Mononuclear cell (primary cell): Measurements from ENCODE around the gene EMILIN3. TPM values are rescaled to one million over a fixed set of nuclear protein-coding genes. Genes with fewer than 3 reads are reported as not detected.

Experiments used
- H3K27me3 ChIP-seq: 2 replicates; pipeline ENCODE4 v1.6.0; 2011; ENCODE audit warnings: low read length, control low read depth; ENCODE audit not compliant: insufficient read depth
- H3K4me1 ChIP-seq: 2 replicates; pipeline ENCODE4 v1.5.1; 2011; ENCODE audit warnings: mild to moderate bottlenecking, low read length, control low read depth; ENCODE audit not compliant: insufficient read depth
- H3K4me3 ChIP-seq: 2 replicates; pipeline ENCODE4 v1.5.1; 2011; ENCODE audit warnings: mild to moderate bottlenecking, low read length, moderate library complexity
- H3K9me3 ChIP-seq: 2 replicates; pipeline ENCODE4 v1.5.1; 2011; ENCODE audit warnings: low read depth, mild to moderate bottlenecking, control low read depth, low read length
- total RNA-seq: library from RNA; depleted of rRNA; stranded (reverse); fragments of >200 nt; gene quantifications from one replicate; pipeline ENCODE4 v1.2.3, GENCODE V29; 2012

The EMILIN3 gene, protein sequence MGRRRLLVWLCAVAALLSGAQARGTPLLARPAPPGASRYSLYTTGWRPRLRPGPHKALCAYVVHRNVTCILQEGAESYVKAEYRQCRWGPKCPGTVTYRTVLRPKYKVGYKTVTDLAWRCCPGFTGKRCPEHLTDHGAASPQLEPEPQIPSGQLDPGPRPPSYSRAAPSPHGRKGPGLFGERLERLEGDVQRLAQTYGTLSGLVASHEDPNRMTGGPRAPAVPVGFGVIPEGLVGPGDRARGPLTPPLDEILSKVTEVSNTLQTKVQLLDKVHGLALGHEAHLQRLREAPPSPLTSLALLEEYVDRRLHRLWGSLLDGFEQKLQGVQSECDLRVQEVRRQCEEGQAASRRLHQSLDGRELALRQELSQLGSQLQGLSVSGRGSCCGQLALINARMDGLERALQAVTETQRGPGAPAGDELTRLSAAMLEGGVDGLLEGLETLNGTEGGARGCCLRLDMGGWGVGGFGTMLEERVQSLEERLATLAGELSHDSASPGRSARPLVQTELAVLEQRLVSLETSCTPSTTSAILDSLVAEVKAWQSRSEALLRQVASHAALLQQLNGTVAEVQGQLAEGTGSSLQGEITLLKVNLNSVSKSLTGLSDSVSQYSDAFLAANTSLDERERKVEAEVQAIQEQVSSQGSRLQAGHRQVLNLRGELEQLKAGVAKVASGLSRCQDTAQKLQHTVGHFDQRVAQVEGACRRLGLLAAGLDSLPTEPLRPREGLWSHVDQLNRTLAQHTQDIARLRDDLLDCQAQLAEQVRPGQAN
- total RNA-seq: under 0.01 TPM

DNA sequence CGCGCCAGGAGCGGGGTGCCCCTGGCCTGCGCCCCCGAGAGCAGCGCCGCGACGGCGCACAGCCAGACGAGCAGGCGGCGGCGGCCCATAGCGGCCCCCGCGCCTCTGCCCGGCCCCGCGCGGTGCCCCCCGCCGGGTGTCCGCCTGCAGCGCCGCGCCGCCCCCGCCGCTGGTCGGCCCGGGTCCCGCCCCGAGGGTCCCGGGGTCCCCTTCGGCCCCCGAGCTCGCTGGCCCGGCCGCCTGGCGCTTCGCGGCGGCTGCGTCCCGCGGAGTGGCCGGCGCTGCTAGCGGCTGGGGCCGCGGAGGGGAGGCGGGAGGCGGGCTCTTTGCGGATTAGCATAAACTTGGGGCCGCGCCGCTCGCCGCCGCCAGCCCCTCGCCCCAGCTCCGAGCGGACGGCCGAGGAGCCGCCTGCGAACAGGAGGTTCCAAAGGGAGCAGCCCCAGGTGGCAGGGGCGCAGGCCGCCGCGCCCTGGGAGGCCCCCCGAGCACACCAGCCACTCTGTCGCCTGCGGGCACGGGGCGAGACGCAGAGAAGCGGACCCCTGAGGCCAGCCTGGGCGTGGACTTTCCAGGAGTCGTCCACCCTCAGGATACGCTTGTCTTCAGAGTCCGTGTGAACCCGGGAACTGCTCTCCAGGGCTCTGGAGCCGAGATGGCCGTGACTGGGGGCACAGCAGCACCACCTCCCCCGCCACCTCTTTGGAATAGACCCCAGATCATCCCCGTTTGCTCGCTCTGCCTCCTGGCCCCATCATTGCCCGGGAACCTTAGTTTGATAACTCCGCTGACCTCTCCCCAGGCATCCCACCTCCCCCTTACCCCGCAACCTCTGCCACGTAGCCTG, at the start of gene EMILIN3:
Gene EMILIN3, minus strand, starts transcription at position 273 of the 847 bp plus-strand sequence. Its CDS starts 184 bp downstream, at position 89.
- Histone ChIP-seq H3K27me3 (peaks cover 18% of the 10 kb centered on the region), H3K9me3 (no peaks in the 10 kb centered on the region), H3K4me1 (no peaks in the 10 kb centered on the region), H3K4me3 (no peak within 1 kb of the TSS)

DNA sequence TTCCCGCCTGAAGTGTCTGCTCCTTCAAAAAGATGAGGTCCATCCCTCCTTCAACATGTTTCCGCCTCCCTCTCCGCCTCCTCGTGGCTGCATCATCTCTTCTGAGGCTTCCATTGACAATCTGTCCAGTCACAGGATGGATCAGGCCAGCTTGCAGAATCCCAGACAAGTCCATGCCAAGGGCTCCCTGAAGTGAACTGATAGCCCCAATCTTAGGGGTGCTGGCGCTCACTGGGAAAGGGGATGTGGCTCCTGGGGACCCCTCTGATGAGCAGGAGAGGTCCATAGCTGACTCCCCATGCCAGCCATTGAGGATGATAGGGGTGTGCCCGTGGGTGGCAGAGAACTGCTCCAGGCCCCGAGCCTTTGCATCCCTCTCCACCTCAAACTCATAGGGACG, 48.6 kb upstream of the EMILIN3 start:
- no peaks in the 10 kb centered on the region for H3K4me1 ChIP-seq
- no peak overlapping the region for H3K4me3 ChIP-seq
- H3K27me3 ChIP-seq: no peaks in the 10 kb centered on the region
- no peaks in the 10 kb centered on the region for H3K9me3 ChIP-seq

DNA sequence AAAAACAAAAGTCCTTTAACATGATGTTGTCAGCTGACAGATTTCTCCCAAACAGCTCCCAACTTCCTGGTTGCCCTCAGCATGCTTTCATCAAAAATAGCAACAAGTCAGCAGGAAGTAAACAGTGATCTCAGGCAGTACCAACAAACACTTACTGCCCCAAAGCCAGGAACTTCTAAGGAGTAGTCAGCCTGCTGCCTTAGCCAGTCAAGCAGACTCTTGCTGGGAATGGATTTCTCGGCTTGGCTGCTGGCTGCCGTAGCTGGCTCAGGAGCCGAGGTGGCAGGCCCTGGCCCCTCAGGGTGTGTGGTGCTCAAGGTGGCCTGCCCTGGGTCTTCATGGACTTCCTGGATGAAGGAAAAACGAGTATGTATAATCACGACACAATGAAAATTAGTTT, 46.6 kb upstream of the EMILIN3 start:
- Histone ChIP-seq H3K4me1 (peaks cover 12% of the 10 kb centered on the region), H3K9me3 (no peaks in the 10 kb centered on the region), H3K27me3 (no peaks in the 10 kb centered on the region), H3K4me3 (no peak overlapping the region)

DNA sequence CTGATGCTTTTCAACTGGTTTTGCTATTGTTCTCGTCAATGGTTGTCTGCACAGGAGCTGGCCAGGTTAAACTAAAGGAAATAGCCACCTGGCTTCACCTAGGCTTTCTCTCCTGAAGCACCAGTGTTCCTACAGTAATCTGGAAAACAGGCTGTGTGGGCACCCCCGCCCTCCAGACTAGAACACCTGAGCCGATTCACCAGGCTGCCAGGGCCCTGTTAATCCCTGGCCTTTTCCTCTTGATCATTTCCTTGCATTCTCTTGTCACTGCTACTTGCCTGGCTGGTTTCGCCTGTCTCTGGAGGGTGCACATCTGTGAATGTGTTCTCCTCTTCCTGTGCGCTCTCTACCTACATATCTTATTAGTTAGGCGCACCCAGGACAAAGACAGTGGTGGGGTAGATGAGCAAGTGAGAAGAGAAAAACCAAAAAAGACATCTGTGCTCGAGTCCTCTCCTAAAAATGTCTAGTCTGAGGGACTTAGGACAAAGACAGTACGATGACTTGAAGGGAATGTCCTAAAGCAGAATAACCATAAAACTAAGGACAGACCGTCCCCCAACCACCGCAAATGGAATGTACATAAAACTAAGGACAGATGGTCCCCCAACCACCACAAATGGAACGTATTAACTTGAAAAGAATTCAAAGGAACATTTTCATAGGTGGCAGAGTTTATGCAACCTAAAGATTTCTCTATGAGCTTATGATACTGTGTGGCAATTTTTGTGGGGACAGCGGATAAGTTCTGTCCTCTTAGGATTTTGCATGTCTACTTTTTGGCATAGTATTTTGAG, 45.9 kb upstream of the EMILIN3 start:
- H3K27me3 ChIP-seq: no peaks in the 10 kb centered on the region

DNA sequence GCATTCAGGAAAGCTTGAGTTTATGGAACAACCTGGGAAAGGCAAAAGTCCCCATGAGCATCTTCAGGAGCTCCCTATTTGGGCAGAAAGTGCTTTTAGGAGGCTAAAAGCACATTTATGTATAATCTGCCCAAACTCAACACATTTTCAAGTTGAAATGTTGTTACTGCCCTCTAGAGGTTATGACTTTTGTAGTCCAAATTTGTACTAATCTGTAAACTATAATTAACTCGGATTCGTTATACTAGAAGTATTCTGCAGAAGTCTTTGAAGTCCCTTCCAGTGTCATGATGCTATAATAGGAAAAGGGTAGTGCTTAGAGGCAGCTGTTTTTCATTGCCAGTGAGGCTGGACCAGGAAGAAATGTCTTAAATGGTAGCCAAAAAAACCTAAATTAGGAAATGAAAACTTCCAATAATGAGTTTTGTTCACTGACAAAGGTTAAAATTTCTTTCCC, 44.8 kb upstream of the EMILIN3 start:
- no peaks in the 10 kb centered on the region for H3K9me3 ChIP-seq

More for the DNA sequence above, 45.9 kb upstream of the EMILIN3 start:
- H3K9me3 ChIP-seq: no peaks in the 10 kb centered on the region
- peaks cover 17% of the 10 kb centered on the region for H3K4me1 ChIP-seq
- H3K4me3 ChIP-seq: no peak overlapping the region

DNA sequence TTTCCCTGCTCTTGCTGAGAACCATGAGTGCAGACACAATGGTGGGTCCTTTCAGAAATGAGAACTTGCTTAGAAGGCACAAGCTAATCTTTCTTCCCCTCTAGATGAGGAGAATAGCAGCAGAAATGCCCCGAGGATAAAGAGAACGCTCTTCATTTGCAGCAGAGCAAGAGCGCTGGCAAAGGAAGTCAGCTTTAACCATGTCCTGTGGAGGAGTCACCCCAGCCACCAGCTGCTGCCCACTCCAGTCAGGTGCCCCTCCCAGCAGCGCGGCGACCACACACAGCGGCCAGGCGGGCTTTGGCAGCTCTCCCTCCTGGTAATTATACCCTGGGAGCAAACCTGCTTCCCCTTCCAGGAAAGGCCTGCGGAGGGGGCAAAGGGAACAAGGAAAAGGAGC, 42.4 kb upstream of the EMILIN3 start:
- no peaks in the 10 kb centered on the region for H3K9me3 ChIP-seq
- H3K27me3 ChIP-seq: no peaks in the 10 kb centered on the region
- H3K4me1 ChIP-seq: peaks cover 27% of the 10 kb centered on the region
- H3K4me3 ChIP-seq: no peak overlapping the region

More for the DNA sequence above, 44.8 kb upstream of the EMILIN3 start:
- no peaks in the 10 kb centered on the region for H3K27me3 ChIP-seq
- peaks cover 23% of the 10 kb centered on the region for H3K4me1 ChIP-seq
- no peak overlapping the region for H3K4me3 ChIP-seq

DNA sequence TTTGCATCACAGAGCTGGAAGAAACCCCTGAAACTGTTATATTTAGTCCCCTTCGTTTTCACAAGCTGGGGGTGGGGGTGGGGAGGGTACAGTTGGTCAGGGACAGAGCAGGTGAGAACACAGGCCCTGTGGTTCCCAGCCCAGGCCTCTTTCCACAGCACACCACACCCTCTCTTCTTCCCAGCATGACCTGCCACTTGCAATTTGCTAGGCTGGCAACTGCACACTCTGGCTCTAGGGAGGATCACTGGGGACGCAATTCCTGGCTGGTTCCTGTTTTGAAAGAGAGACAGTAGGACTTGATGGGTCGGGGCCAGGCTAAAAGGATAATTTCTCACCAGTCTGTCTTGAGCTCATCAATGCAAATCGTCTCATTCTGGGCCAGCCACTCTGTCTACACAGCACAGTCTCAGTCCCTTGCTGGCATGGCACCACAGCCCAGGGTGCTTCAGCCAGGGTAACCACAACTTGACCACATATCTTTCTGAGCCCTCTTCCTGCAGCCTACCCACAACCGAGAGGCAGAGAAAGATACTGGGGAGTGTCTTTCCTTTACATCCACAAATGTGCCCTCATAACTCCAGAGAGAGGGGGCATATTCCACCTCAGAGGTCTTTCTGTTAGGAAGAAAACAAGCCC, 41.7 kb upstream of the EMILIN3 start:
- Histone ChIP-seq H3K4me1 (peaks cover 27% of the 10 kb centered on the region), H3K27me3 (no peaks in the 10 kb centered on the region), H3K4me3 (no peak overlapping the region), H3K9me3 (no peaks in the 10 kb centered on the region)

DNA sequence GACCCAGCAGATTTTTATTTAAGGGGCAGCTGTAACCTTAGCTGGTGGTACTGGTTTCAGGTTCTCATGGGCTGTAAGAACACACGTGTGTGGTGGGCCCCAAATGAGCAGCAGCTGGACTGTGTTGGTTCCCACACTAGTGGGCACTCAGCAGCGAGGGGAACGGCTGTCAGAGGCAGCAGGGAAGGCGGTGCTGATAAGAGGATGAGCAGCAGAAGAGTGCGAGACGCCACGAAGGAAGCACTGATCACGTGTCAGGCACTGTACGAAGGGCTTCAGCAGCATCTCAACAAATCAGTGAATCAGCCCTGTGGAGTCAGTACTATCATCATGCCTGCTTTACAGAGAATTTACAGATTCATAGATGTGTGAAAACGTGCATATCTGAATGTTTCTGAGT, 41.0 kb upstream of the EMILIN3 start:
- Histone ChIP-seq H3K27me3 (no peaks in the 10 kb centered on the region), H3K4me1 (peaks cover 27% of the 10 kb centered on the region), H3K9me3 (no peaks in the 10 kb centered on the region), H3K4me3 (no peak overlapping the region)

DNA sequence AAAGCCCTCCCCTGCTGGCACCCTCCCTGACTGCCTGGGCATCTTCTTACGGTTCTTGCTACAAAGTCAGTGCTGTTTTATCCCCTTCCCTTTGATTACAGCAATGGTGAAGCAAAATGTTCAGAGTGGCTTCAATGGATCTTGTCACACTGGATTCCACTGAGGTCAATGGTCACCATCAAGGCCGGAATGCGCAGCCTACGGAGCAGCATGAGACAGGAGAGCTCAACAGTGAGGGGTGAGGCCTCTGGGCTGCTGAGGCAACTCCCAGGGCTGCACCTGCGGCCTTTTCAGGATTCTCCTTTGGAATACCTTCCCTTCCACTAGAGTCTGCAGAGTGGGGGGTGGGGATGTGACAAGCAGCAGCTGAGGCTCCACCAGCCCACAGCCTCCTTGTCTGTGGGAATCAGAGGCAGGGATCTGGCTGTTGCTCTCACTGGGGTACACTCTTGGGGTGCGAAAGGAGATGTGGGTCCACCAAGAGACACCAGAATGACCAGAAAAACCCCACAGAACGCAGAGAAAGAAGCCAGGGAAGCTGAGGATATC, 40.4 kb upstream of the EMILIN3 start:
- H3K4me3 ChIP-seq: no peak overlapping the region
- H3K4me1 ChIP-seq: peaks cover 27% of the 10 kb centered on the region
- no peaks in the 10 kb centered on the region for H3K9me3 ChIP-seq
- H3K27me3 ChIP-seq: no peaks in the 10 kb centered on the region

DNA sequence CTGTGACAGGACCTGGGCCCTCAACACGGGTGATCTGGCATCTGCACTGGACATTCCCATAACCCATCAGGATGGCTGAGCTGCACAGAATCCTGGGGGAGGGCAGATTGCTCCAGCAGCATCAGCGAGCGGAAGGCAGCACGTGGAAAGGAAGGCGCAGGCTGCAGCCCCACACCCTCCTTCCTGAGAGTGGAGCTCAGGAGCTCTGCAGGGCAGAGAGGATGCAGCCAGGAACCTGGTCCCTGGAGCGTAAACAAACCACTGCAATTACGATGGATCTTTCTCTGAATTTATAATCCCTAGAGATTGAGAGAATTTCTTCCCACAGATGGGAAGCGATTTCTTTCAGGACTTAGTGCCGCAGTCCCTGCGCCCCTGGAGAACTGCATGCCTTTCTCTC, 39.7 kb upstream of the EMILIN3 start:
- Histone ChIP-seq H3K9me3 (no peaks in the 10 kb centered on the region), H3K4me3 (no peak overlapping the region), H3K4me1 (peaks cover 27% of the 10 kb centered on the region), H3K27me3 (no peaks in the 10 kb centered on the region)

DNA sequence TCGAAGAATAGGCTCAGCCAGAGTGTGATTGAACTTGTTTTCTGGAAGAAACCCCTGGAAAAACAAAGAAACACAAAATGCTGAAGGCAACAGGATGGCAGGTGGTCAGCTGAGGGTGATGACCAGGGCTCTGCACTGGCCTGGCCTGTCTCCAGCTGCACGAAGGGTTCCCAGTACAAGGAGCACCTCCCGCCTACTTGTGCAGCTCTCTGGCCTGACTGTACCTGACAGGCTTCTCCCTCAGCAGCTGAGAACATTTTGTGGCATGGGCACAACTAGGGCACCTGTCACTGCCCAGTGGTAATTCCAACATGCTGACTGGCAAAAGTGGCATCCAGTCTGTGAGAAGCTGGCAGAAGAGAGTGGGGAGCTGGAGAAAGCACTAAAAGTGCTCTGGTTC, 38.8 kb upstream of the EMILIN3 start:
- no peaks in the 10 kb centered on the region for H3K27me3 ChIP-seq
- no peak overlapping the region for H3K4me3 ChIP-seq
- peaks cover 27% of the 10 kb centered on the region for H3K4me1 ChIP-seq
- no peaks in the 10 kb centered on the region for H3K9me3 ChIP-seq

DNA sequence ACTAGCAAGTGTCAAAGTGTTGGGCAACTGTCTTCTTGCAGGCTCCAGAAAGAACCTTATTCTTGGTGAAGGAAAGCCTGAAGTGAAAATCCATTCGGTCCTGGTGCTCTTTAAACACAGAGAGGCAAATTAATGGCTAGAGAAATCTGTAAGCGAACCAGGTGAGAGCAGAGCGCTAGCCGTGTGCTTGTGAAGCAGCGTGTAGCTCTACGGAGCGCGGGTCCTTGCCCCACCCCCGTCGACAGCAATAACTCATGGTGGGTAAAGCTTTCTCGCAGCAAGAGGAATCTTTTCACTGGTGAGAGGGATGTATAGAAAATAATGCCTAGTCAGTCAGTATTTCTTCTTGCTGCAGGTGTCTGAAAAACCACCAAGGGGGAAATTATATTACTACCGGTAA, 37.0 kb upstream of the EMILIN3 start:
- H3K27me3 ChIP-seq: no peaks in the 10 kb centered on the region
- no peaks in the 10 kb centered on the region for H3K9me3 ChIP-seq
- peaks cover 19% of the 10 kb centered on the region for H3K4me1 ChIP-seq
- H3K4me3 ChIP-seq: no peak overlapping the region

DNA sequence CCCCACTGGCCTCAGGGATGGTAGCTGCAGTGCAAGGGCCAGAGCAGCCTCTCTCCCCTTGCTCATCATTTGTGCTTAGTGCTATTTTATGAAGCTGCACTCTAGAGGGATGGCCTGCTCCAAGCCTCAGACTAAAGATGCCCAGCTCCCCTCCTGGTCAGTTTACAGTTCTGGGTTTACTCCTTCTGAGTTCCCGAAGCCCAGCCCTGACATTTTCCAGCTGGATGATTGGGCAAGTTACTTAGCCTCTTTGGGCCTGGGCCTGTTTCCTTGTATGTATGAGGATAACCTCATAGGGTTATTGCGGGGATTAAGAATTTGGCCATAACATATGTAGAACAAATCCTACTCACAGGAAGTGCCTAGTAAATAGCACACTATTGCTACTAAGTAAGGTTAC, 31.8 kb upstream of the EMILIN3 start:
- H3K27me3 ChIP-seq: no peaks in the 10 kb centered on the region
- H3K4me3 ChIP-seq: no peak overlapping the region
- no peaks in the 10 kb centered on the region for H3K9me3 ChIP-seq

More for the DNA sequence above, 31.8 kb upstream of the EMILIN3 start:
- no peaks in the 10 kb centered on the region for H3K4me1 ChIP-seq
